GM12878 (cell line): Measurements from ENCODE around the gene DMBX1. TPM values are rescaled to one million over a fixed set of nuclear protein-coding genes. Genes with fewer than 3 reads are reported as not detected.

ENCODE experiments used
- ATAC-seq: fragments of 200-7000 bp; cut with Tn5 transposase; 3 replicates; pipeline ENCODE4 v1.9.1; 2020; ENCODE audit warnings: mild to moderate bottlenecking, moderate library complexity
- BruUV-seq: library from RNA; stranded (reverse); fragments of 400-500 nt; replicated peaks from 2 replicates; lab custom pipeline; 2021; lab: Mats Ljungman, UMichigan
- CTCF ChIA-PET: fragments of 300-600 bp; sonication (Branson Sonifier 250); formaldehyde crosslinking; extraction: SDS; loops from one replicate; lab custom pipeline; 2021; ENCODE audit warnings: inconsistent platforms; lab: Yijun Ruan, JAX
- POLR2A ChIA-PET: fragments of 350-600 bp; formaldehyde crosslinking; extraction: SDS; loops from one replicate; lab custom pipeline; 2021; ENCODE audit warnings: inconsistent platforms; lab: Charles Lee
- RAD21 ChIA-PET: fragments of 300-600 bp; sonication (Branson Sonifier 250); formaldehyde crosslinking; loops from one replicate; lab custom pipeline; 2023; ENCODE audit warnings: antibody characterized with exemption; ENCODE audit not compliant: unreplicated experiment; lab: Charles Lee
- SMC1A ChIA-PET: fragments of 300-600 bp; sonication (Branson Sonifier 250); formaldehyde crosslinking; loops from one replicate; lab custom pipeline; 2023; ENCODE audit not compliant: unreplicated experiment, uncharacterized antibody; lab: Charles Lee
- DNase-seq: peaks from one replicate; pipeline ENCODE4 v3.0.0-alpha.2; 2011; ENCODE audit warnings: low read depth, low spot score
- FAIRE-seq: peaks from 3 replicates; lab custom pipeline; 2011; peaks lifted over from hg19 to GRCh38; lab: Jason Lieb, UNC
- H2AFZ ChIP-seq: 2 replicates; pipeline ENCODE4 v1.6.0; 2011; ENCODE audit warnings: low read depth, low read length, control low read depth; ENCODE audit not compliant: control insufficient read depth
- H3K27ac ChIP-seq: 2 replicates; pipeline ENCODE4 v1.5.1; 2011; ENCODE audit warnings: control low read depth; ENCODE audit not compliant: control insufficient read depth, insufficient read depth
- H3K27me3 ChIP-seq, 2 experiments: replicated peaks in 1 of 2; 2 replicates each; pipeline versions ENCODE4 v1.6.0 to v1.6.1; 2011; ENCODE audit warnings: low read length in 1 of 2; ENCODE audit not compliant: control insufficient read depth in 2 of 2, insufficient read depth in 2 of 2
- H3K36me3 ChIP-seq, 2 experiments: 2 replicates each; pipeline ENCODE4 v1.5.1; 2011; ENCODE audit warnings: low read length in 1 of 2; ENCODE audit not compliant: control insufficient read depth in 2 of 2, insufficient read depth in 2 of 2
- H3K4me1 ChIP-seq: 2 replicates; pipeline ENCODE4 v1.6.1; 2011; ENCODE audit warnings: mild to moderate bottlenecking, low read length, moderate library complexity, mixed read lengths; ENCODE audit not compliant: control insufficient read depth, insufficient read depth
- H3K4me2 ChIP-seq: 2 replicates; pipeline ENCODE4 v1.6.0; 2011; ENCODE audit warnings: control low read depth; ENCODE audit not compliant: control insufficient read depth, insufficient read depth
- H3K4me3 ChIP-seq: fragments of 200-600 bp; sonication (generic); 2 replicates; pipeline ENCODE4 v1.5.1; 2016
- H3K79me2 ChIP-seq: 2 replicates; pipeline ENCODE4 v1.6.0; 2011; ENCODE audit warnings: low read length; ENCODE audit not compliant: control insufficient read depth, insufficient read depth
- H3K9ac ChIP-seq: 2 replicates; pipeline ENCODE4 v1.8.0; 2011; ENCODE audit warnings: low read length, control low read depth, mixed read lengths; ENCODE audit not compliant: control insufficient read depth, insufficient read depth
- H3K9me3 ChIP-seq: replicated peaks from 3 replicates; pipeline ENCODE4 v1.5.1; 2011; ENCODE audit warnings: mild to moderate bottlenecking, low read length; ENCODE audit not compliant: control insufficient read depth, insufficient read depth
- H4K20me1 ChIP-seq: 2 replicates; pipeline ENCODE4 v1.6.0; 2011; ENCODE audit not compliant: control insufficient read depth, insufficient read depth
- SMC3 ChIP-seq: IDR thresholded peaks from 2 replicates; pipeline ENCODE4 v1.6.1; 2011; ENCODE audit warnings: low read length, improper control_type of control experiment, borderline replicate concordance
- WGBS: methylation state at CpG from one replicate; pipeline ENCODE4 v1.1.6; 2016; ENCODE audit warnings: low lambda C conversion rate; ENCODE audit not compliant: insufficient replicate concordance, insufficient coverage; ENCODE audit errors: missing lambda C conversion rate; 5-methylcytosine and 5-hydroxymethylcytosine counted together
- in situ Hi-C: fragments of 300-500 bp; cut with MboI; formaldehyde crosslinking; loops from 9 replicates; pipeline ENCODE4 v1.14.3; 2018; ENCODE audit warnings: mixed read lengths
- intact Hi-C: fragments of 100-400 bp; cut with micrococcal nuclease; formaldehyde crosslinking; loops from one replicate; pipeline ENCODE4 v1.14.2; 2022; ENCODE audit not compliant: unreplicated experiment
- polyA plus RNA-seq, 11 experiments: library from polyadenylated mRNA; depleted of rRNA in 4 of 11; unstranded in 6 of 11; stranded (reverse) in 5 of 11; fragments of >200 nt; fragmentation: Nextera tagmentation in 4 of 11; fragmentation: Illumina TruSeq in 1 of 11; extraction: Ambion mirVana in 4 of 11; extraction: Trizol in 1 of 11; gene quantifications; 1 replicate in 1 of 11; 2 replicates in 10 of 11; pipeline versions ENCODE4 v1.2.1 to v1.2.3, GENCODE V29; 2011 to 2016; ENCODE audit warnings: inconsistent platforms in 2 of 11, missing spikeins in 2 of 11, low read depth in 1 of 11
- total RNA-seq, 4 experiments: library from RNA; depleted of rRNA in 3 of 4; stranded (reverse); fragments of >200 nt in 3 of 4; fragmentation: Illumina TruSeq in 1 of 4; extraction: Trizol in 1 of 4; gene quantifications; 2 replicates each; pipeline versions ENCODE4 v1.2.1 to v1.2.3, GENCODE V29; 2013 to 2021
- TF ChIP-seq, protein P1 (sequence below): IDR thresholded peaks from 2 replicates; pipeline ENCODE4 v1.6.1; 2012; ENCODE audit warnings: improper control_type of control experiment, low read depth, low read length; ENCODE audit not compliant: insufficient replicate concordance

Gene DMBX1
- total and polyA plus RNA-seq, 10 of the 15 experiments (the other 5 are each of a cell fraction or from before 2014, with no cell fraction given): 0.03 TPM; not detected in 9

DNA sequence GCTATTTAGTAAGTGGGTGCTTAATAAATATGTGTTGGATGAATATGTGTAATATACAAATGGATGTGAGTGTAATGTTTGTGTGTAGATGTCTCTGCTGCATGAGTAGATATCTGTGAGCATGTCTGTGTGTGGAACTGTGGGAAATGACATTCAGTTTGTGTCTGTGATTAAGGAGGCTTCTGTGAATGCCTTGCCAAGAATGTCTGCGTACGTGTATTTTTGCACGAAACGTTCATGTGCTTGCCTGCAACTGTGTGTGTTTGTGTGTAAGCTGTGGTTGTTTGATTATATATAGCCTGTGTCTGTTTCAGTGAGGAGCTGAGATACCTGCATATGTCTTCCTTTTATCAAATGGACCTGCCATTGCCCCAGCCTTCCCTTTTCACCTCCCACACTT lies 13.8 kb downstream of the DMBX1 start:
- RAD21 ChIA-PET: no interaction called here
- ATAC-seq: no peak
- Histone ChIP-seq H2AFZ (no peak overlapping the region), H3K4me2 (no peak overlapping the region), H4K20me1 (no peaks in the 10 kb centered on the region), H3K27ac (no peak overlapping the region), H3K79me2 (no peaks in the 10 kb centered on the region), H3K36me3 (no peaks in the 10 kb centered on the region), H3K4me1 (no peaks in the 10 kb centered on the region), H3K4me3 (no peak overlapping the region), H3K9me3 (no peaks in the 10 kb centered on the region), H3K9ac (no peak overlapping the region), H3K27me3 (peaks cover 0 to 3% of the 10 kb centered on the region in 2 experiments; a peak in 3 of 4 replicates)
- intact Hi-C loops (no loop called here), in situ Hi-C loops (no loop called here)
- POLR2A ChIA-PET: no interaction called here
- CTCF ChIA-PET: no interaction called here
- no peak for DNase-seq
- SMC1A ChIA-PET: no interaction called here
- BruUV-seq: no TSS peak
- 53% methylated on average over 4 of the region's 4 CpGs for WGBS
- TF ChIP-seq SMC3: no peak
- TF ChIP-seq, protein P1, sequence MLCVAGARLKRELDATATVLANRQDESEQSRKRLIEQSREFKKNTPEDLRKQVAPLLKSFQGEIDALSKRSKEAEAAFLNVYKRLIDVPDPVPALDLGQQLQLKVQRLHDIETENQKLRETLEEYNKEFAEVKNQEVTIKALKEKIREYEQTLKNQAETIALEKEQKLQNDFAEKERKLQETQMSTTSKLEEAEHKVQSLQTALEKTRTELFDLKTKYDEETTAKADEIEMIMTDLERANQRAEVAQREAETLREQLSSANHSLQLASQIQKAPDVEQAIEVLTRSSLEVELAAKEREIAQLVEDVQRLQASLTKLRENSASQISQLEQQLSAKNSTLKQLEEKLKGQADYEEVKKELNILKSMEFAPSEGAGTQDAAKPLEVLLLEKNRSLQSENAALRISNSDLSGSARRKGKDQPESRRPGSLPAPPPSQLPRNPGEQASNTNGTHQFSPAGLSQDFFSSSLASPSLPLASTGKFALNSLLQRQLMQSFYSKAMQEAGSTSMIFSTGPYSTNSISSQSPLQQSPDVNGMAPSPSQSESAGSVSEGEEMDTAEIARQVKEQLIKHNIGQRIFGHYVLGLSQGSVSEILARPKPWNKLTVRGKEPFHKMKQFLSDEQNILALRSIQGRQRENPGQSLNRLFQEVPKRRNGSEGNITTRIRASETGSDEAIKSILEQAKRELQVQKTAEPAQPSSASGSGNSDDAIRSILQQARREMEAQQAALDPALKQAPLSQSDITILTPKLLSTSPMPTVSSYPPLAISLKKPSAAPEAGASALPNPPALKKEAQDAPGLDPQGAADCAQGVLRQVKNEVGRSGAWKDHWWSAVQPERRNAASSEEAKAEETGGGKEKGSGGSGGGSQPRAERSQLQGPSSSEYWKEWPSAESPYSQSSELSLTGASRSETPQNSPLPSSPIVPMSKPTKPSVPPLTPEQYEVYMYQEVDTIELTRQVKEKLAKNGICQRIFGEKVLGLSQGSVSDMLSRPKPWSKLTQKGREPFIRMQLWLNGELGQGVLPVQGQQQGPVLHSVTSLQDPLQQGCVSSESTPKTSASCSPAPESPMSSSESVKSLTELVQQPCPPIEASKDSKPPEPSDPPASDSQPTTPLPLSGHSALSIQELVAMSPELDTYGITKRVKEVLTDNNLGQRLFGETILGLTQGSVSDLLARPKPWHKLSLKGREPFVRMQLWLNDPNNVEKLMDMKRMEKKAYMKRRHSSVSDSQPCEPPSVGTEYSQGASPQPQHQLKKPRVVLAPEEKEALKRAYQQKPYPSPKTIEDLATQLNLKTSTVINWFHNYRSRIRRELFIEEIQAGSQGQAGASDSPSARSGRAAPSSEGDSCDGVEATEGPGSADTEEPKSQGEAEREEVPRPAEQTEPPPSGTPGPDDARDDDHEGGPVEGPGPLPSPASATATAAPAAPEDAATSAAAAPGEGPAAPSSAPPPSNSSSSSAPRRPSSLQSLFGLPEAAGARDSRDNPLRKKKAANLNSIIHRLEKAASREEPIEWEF: no peak
- FAIRE-seq: no peak
